ENCODE measurements around the gene OTOP2.

- TF ChIP-seq CTCF (IDR thresholded peaks at IDR 0.05): no peak
- no peak for TF ChIP-seq POLR2A (IDR thresholded peaks at IDR 0.05)
Measured at GRCh38 chr17:74893936-74894671, 30.0 kb upstream of the OTOP2 start.
